A549 (cell line): ENCODE data around the gene GATB.

Source experiments
- CBX2 ChIP-seq: fragments of 200-600 bp; sonication (generic); IDR thresholded peaks from 2 replicates; pipeline ENCODE4 v1.6.1; 2016; ENCODE audit warnings: low read depth, mild to moderate bottlenecking, borderline replicate concordance
- CTCF ChIP-seq: fragments of >200 bp; sonication (Bioruptor Twin); formaldehyde crosslinking; IDR thresholded peaks from 3 replicates; pipeline ENCODE4 v1.5.1; 2016
- NR3C1 ChIP-seq: fragments of >200 bp; sonication (Bioruptor Twin); formaldehyde crosslinking; IDR thresholded peaks from 3 replicates; pipeline ENCODE4 v1.6.1; 2017
- POLR2A ChIP-seq: IDR thresholded peaks from 2 replicates; pipeline ENCODE4 v1.6.1; 2012; ENCODE audit warnings: mild to moderate bottlenecking, low read length
- RFX5 ChIP-seq: fragments of 450-650 bp; IDR thresholded peaks from 2 replicates; pipeline ENCODE4 v1.7.1; 2014; ENCODE audit warnings: antibody characterized with exemption, mild to moderate bottlenecking, moderate library complexity
- SMC3 ChIP-seq: fragments of >200 bp; sonication (Bioruptor Twin); formaldehyde crosslinking; IDR thresholded peaks from 3 replicates; pipeline ENCODE4 v1.6.1; 2018; ENCODE audit warnings: inconsistent platforms
- TP53 ChIP-seq: fragments of 250-450 bp; sonication (Bioruptor Pico); IDR thresholded peaks from 2 replicates; pipeline ENCODE4 v1.5.0; 2021; ENCODE audit warnings: mild to moderate bottlenecking, moderate library complexity
- TF ChIP-seq, protein P1 (sequence below): IDR thresholded peaks from 2 replicates; pipeline ENCODE4 v1.6.1; 2012

DNA sequence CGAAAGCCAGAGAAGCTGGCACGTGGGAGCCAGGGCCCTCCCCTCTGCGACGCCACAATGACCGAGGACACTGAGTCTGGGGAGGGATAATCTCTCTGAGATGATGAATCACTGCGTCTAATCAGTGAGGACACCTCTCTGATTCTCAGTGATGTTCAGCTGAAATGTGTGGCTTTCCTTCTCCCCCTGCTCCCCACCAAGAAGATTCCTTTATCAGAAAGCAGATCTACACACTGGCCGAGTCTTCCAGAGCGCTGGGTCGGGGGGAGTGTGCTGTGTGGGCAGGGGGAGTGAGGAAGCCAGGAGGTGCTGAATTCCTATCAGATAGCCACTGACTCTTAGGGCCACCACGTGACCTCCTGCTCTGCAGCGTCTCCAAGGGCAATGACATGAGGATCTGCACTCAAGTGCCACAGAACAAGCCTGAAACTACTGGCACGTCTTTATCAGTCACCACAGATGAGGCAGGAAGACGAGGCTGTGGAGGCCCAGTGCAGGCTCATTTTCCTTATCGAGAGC is 89.2 kb downstream of the GATB start:
- TF ChIP-seq POLR2A (no peak), NR3C1 (no peak), RFX5 (no peak), TP53 (no peak), CBX2 (no peak), CTCF (no peak), SMC3 (no peak)
- TF ChIP-seq, protein P1, sequence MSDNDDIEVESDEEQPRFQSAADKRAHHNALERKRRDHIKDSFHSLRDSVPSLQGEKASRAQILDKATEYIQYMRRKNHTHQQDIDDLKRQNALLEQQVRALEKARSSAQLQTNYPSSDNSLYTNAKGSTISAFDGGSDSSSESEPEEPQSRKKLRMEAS = no peak
